DMS79 treated with DMSO at 0.1 percent for 48 hours (cell line): ENCODE measurements around the gene ACAD10.

Source experiments
- DNase-seq: peaks from one replicate; lab custom pipeline; 2025; lab: John Stamatoyannopoulos, UW

ACAD10 gene

GRCh38 chr12:111776836-111777344 lies 91.0 kb downstream of the ACAD10 start:
- no peak for DNase-seq

- no peak for DNase-seq
These were observed 91.6 kb downstream of the ACAD10 start for GRCh38 chr12:111777345-111778045.

GRCh38 chr12:111780166-111780565 lies 94.3 kb downstream of the ACAD10 start:
- DNase-seq = no peak

GRCh38 chr12:111780615-111781014 lies 94.8 kb downstream of the ACAD10 start:
- DNase-seq = no peak

GRCh38 chr12:111781085-111781658 lies 95.3 kb downstream of the ACAD10 start:
- no peak for DNase-seq

GRCh38 chr12:111783046-111783445 lies 97.2 kb downstream of the ACAD10 start:
- no peak for DNase-seq

GRCh38 chr12:111784953-111785352 lies 99.1 kb downstream of the ACAD10 start:
- no peak for DNase-seq

- DNase-seq = no peak
These were observed 99.8 kb downstream of the ACAD10 start for GRCh38 chr12:111785651-111786050.

GRCh38 chr12:111788178-111788654 lies 102.4 kb downstream of the ACAD10 start:
- no peak for DNase-seq

- DNase-seq = no peak
These were observed 103.9 kb downstream of the ACAD10 start for GRCh38 chr12:111789779-111790178.

- DNase-seq = no peak
These were observed 105.7 kb downstream of the ACAD10 start for GRCh38 chr12:111791507-111791906.

- no peak for DNase-seq
These were observed 106.5 kb downstream of the ACAD10 start for GRCh38 chr12:111792155-111792855.

- no peak for DNase-seq
These were observed 107.0 kb downstream of the ACAD10 start for GRCh38 chr12:111792856-111793235.

GRCh38 chr12:111798182-111798581 lies 112.3 kb downstream of the ACAD10 start:
- DNase-seq = no peak

- no peak for DNase-seq
These were observed 113.9 kb downstream of the ACAD10 start for GRCh38 chr12:111799758-111800157.

- DNase-seq = no peak
These were observed 117.3 kb downstream of the ACAD10 start for GRCh38 chr12:111803038-111803626.

GRCh38 chr12:111803851-111804250 lies 118.0 kb downstream of the ACAD10 start:
- no peak for DNase-seq

GRCh38 chr12:111806304-111806703 lies 120.5 kb downstream of the ACAD10 start:
- no peak for DNase-seq
